Activated effector memory CD4-positive, alpha-beta T cell treated with Interleukin-2 at 50 U/mL for 16 hours (primary cell): ENCODE measurements around the gene OTOG.
"Not testable (repeated sequence)": the region's sequence is repeated elsewhere in the genome, so short reads cannot be mapped to it uniquely, and the experiment has no call there.

Source experiments
- DNase-seq: peaks from one replicate; pipeline ENCODE4 v3.0.0-alpha.2; 2020

Gene OTOG

GRCh38 chr11:17607591-17608570 is 60.8 kb downstream of the OTOG start:
- DNase-seq, result no peak

- DNase-seq, result no peak
Observed at GRCh38 chr11:17608821-17609220, 61.8 kb downstream of the OTOG start.

- no peak for DNase-seq
Observed at GRCh38 chr11:17609291-17610084, 62.4 kb downstream of the OTOG start.

- DNase-seq, result no peak
Observed at GRCh38 chr11:17610085-17610894, 63.2 kb downstream of the OTOG start.

- DNase-seq, result no peak
Observed at GRCh38 chr11:17611049-17611448, 64.0 kb downstream of the OTOG start.

GRCh38 chr11:17611503-17612220 is 64.6 kb downstream of the OTOG start:
- no peak for DNase-seq

- DNase-seq, result no peak
Observed at GRCh38 chr11:17612221-17613188, 65.4 kb downstream of the OTOG start.

GRCh38 chr11:17613428-17613962 is 66.4 kb downstream of the OTOG start:
- DNase-seq, result no peak

GRCh38 chr11:17613983-17614382 is 66.9 kb downstream of the OTOG start:
- DNase-seq, result no peak

GRCh38 chr11:17622711-17623110 is 75.7 kb downstream of the OTOG start:
- not testable (repeated sequence) for DNase-seq

- DNase-seq, result no peak
Observed at GRCh38 chr11:17629113-17629512, 82.1 kb downstream of the OTOG start.

- no peak for DNase-seq
Observed at GRCh38 chr11:17630936-17631335, 83.9 kb downstream of the OTOG start.

- DNase-seq, result no peak
Observed at GRCh38 chr11:17631702-17632365, 84.8 kb downstream of the OTOG start.

- DNase-seq, result no peak
Observed at GRCh38 chr11:17633279-17633986, 86.4 kb downstream of the OTOG start.

- no peak for DNase-seq
Observed at GRCh38 chr11:17633987-17634775, 87.1 kb downstream of the OTOG start.

- no peak for DNase-seq
Observed at GRCh38 chr11:17634776-17635550, 87.9 kb downstream of the OTOG start.

- no peak for DNase-seq
Observed at GRCh38 chr11:17635551-17635938, 88.5 kb downstream of the OTOG start.

- DNase-seq, result no peak
Observed at GRCh38 chr11:17636721-17637120, 89.7 kb downstream of the OTOG start.
